ENCODE data around the gene PSMG3.

PSMG3 gene

DNA sequence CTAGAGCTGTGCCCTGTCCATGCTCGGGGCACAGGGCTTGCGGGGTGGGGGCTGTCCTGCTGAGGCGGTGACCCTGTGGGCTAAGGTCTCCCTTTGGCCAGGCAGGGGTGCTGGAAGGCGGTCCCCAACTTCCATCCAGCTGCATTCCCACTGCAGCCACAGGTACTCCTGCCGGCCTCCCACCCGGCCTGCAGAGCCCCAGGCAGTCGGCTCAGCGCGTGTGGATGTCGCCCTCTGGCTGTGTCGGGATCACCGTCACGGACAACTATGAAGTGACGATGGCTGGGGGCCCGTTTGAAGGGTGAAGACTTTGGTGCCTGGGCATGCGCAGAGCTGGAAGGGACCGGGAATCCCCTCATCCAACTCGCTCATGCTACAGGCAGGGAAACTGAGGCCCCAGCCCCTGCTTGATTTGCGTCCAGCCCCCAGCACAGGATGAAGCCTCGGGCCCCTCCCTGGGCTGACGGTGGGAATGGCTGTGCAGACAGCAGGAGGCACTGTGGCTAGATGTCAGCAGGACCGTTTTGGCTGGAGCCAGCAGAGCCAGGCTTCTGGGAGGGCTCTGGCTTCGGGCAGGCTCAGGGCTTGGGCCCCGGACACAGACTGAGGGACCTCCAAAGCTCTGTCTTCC lies 11.5 kb downstream of the PSMG3 start:
- no peak for DNase-seq (ENCODE audit: low read depth in 2 of 2)

GRCh38 chr7:1557771-1558170 lies 12.1 kb downstream of the PSMG3 start:
- no peak for DNase-seq (ENCODE audit: low read depth in 2 of 2)

DNA sequence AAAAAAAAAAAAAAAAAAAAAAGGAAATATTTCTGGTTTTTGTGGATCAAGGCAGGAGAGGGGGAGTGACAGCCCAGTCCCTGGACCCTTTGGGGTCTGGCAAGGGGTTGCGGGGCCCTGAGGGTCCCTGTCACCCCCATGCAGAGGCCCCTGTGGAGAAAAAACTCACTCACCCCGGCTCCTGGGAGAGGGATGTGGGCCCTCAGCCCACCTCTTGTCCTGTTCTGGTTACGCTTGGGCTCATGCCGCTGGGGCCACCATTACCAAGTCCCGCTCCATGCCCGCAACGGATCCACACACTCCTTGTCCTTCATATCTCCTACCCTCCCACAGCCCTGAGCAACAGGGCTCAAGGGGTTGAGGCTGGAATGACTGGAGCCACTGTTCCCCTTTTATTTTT lies 12.8 kb downstream of the PSMG3 start:
- DNase-seq (ENCODE audit: low read depth in 2 of 2), result no peak

DNA sequence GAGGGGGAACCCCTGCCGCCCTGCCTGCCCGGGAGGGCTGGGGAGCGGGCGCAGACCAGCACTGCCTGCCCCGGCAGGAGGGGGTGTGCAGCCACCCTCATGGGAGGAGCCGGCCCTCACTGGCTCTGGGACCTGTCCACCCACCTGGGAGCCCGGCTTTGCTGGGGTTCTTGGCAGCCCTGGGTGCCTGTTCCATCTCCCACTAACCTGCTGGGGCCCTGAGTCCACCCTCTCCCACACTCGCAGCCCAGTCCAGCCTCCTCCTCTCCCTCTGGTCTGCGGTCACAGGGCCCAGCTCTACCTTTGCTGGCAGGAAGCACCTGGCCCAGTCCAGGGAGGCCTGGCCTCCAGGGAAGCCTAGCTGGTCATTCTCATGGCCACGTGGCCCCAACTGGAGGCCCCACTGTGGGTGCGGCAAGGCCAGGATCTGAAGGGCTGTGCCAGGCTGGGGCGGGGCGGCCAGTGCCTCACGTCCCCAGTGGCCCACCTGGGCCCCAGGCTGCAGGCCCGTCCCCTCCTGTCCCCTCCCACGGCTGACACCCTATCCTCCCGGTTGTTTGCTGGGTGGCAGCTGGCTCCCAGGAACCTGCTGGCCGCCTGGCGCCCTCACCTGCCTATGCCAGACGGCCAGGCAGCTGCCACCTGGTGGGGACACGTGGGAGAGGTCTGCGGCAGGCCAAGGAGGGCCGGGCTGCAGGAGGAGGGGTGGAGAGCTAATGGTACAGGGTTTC lies 13.9 kb downstream of the PSMG3 start, which contains the start of gene TMEM184A:
Gene TMEM184A, minus strand, starts transcription at position 393 of the 731 bp plus-strand sequence. CDS start 721 bp downstream, outside the sequence.
- peak in 1 of 2 donors; percentile 27 for DNase-seq (ENCODE audit: low read depth in 2 of 2)

- no peak for DNase-seq (ENCODE audit: low read depth in 2 of 2)
Measured at GRCh38 chr7:1555046-1555812, 14.6 kb downstream of the PSMG3 start.

DNA sequence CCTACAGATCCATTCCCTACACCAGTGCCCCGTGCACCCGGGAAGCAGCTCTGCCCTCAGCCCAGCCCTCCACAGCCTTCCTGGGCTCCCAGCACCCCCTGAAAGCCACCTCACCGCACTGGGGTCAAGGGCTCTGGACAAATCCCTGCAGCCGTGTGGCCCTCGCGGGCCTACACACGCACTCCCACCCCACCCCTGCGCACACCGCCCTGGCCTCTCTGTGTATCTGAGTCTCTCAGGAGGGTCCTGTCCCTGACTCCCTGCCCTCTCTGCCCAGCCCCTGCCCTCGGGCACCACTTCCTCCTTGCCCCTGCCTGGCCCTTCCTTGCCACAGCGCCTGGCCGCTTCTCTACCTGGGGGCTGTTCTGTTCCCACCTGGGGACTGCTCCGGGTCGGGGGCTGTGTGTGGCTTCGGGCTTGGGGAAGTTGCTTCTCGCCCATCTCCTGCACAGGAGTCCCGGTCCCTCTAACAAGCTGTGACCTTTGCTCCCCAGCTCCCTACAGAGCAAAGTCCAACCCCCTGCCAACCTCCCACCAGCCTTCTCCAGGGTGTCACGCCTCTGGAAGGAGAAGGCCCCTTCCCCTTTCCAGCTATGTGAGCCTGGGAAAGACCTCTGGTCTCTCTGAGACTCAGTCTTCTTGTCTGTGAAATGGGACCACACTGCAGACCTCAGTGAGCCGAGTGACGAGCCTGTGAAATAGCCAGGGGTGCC lies 15.3 kb downstream of the PSMG3 start:
- no peak for DNase-seq (ENCODE audit: low read depth in 2 of 2)

DNA sequence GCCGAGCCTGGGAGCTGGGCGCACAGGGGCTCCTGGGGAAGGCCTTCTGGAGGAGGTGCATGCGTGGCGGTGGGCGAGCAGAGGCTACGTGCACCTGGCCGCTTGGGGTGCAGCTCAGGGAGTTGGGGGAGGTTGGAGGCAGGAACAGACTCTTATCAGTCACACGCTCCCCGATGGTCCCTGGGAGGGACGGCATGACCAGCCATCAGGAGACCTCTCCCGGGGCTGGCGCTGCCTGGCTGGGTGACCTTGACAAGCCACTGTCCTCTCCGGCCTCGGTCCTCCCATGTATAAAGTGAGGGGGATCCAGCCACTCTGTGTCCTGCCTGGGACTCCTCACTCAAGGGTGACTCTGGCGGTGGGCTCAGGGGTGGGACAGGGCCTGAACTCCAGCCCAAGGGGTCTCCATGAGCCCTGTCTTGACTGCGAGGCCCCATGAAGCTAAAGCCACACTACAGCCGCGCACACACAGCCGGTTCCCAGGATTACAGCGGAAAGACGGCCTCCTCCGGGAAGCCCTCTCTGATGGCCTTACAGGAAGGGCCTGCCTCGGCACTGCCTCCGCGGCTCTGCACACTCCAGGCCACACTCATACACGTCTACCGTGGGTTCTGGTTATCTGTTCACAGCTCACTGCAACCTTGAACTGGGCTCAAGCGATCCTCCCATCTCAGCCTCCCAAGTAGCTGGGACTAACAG lies 16.2 kb downstream of the PSMG3 start:
- DNase-seq (ENCODE audit: low read depth in 2 of 2), result no peak

DNA sequence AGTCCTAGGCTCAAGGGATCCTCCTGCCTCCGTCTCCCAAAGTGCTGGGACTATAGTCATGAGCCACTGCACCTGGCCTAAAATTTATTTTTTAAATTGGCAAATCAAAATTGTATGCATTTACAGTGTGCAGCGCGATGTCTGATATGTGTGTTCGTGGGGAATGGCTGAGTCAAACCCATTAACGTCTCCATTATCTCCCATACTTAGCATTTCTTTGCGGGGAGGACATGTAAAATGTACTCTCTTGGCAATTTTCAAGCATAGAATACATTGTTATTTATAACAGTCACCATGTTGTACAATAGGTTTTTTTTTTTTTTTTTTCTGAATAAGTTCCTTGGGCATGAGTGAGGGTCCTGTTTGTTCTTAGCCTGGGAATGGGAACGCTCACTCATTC lies 17.6 kb downstream of the PSMG3 start:
- DNase-seq (ENCODE audit: low read depth in 2 of 2), result no peak

- DNase-seq (ENCODE audit: low read depth in 2 of 2), result no peak
Measured at GRCh38 chr7:1550846-1551155, 19.0 kb downstream of the PSMG3 start.

DNA sequence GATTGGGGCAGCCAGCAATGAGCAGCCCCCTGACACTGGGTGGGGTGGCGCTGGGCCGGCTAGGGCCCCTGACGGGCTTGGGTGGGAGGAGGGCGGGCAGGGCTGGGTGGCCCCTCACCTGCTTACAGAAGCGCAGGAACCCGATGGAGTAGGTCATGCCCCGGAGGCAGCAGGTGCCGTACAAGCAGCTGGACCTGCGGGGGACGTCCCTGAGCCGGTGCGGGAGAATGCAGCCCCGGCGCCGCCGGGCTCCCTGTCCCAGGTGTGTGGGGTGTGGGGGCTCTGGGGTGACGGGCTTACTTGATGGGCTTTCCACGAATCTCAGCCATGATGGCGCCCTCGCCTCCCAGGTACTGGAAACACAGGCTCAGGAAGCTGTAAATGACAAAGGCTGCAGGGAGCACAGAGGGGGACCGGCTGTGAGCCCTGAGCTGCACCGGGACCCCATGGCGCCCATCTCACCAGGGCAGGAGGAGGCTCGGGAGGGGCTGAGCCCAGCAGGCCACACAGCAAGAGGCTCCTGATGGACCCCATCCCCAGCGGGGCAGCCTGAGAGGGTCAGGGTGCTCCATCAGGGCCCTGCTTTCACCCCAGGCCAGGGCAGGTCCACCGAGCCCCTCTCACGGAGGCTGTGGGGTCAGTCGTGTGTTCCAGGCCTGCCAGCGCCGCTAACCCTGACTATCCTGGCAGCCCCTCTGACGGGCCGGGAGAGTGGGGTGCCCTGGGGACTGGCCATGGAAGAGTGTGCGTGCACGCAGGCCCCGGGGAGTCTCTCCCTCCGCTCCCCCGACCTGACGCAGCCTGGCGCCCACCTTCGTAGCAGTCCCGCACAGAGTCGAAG lies 19.6 kb downstream of the PSMG3 start:
- DNase-seq (ENCODE audit: low read depth in 2 of 2), result no peak

DNA sequence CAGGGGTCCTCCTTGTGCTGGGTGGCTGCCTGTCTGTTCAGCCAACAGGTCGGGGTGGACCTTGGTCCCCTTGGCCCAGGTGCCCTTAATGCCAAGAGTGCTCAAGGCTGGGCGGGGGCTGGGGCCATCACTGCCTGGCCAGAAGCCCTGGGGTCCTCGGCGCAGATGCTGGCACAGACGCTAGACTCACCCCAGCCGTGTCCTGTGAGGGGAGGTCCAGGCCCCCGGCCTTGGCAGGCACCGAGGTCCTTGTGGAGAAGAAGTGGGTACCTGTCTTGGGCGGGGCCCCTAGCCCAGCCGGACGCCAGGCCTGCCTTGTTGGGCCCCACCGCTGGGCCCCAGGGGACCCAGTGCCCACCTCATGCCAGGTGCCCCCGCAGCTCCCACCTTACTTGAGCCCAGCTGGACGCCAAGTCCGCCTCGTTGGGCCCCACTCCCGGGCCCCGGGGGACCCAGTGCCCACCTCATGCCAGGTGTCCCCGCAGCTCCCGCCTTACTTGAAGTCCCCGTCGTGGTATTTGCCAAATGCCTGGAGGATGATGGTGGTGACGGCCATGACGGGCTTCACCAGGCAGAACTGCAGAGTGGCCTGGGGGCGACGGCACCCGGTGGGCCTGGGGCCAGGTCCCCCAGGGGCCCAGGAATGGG lies 20.4 kb downstream of the PSMG3 start:
- DNase-seq (ENCODE audit: low read depth in 2 of 2), result no peak

- DNase-seq (ENCODE audit: low read depth in 2 of 2), result no peak
Measured at GRCh38 chr7:1548944-1549343, 20.9 kb downstream of the PSMG3 start.

- no peak for DNase-seq (ENCODE audit: low read depth in 2 of 2)
Measured at GRCh38 chr7:1548438-1548831, 21.4 kb downstream of the PSMG3 start.

DNA sequence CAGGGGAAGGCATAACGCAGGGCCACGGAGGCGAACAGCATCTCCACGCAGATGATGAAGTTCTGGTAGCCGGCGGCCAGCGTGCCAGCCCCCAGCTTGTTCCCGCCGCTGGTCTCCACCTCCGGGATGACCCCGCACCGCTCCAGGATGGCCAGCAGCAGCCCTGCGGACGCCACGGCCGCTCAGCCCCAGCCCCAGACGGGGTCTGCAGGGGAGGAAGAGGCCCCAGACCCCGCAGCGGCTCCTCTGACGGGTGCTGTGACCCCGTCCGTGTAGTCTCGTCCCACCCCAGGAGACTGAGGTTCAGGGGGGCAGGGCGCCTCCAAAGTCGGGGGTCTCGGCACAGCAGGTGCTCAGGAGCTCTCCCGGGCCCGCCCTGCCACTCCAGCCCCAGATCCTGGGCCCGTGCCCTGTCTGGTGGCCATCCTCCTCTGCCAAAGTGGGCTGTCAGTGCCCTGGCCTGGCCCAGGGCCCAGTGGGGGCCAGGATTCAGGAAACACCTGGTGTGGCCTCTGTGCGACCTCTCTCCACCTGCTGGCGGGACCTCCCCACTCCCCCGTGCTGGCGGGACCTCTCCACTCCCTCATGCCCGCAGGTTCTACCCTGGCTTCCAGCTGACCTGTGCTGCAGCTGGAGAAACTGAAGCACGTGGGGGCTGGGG lies 21.9 kb downstream of the PSMG3 start:
- DNase-seq (ENCODE audit: low read depth in 2 of 2), result no peak

GRCh38 chr7:1546909-1547776 lies 22.7 kb downstream of the PSMG3 start:
- DNase-seq (ENCODE audit: low read depth in 2 of 2), result no peak

GRCh38 chr7:1546274-1546908 lies 23.4 kb downstream of the PSMG3 start:
- no peak for DNase-seq (ENCODE audit: low read depth in 2 of 2)

DNA sequence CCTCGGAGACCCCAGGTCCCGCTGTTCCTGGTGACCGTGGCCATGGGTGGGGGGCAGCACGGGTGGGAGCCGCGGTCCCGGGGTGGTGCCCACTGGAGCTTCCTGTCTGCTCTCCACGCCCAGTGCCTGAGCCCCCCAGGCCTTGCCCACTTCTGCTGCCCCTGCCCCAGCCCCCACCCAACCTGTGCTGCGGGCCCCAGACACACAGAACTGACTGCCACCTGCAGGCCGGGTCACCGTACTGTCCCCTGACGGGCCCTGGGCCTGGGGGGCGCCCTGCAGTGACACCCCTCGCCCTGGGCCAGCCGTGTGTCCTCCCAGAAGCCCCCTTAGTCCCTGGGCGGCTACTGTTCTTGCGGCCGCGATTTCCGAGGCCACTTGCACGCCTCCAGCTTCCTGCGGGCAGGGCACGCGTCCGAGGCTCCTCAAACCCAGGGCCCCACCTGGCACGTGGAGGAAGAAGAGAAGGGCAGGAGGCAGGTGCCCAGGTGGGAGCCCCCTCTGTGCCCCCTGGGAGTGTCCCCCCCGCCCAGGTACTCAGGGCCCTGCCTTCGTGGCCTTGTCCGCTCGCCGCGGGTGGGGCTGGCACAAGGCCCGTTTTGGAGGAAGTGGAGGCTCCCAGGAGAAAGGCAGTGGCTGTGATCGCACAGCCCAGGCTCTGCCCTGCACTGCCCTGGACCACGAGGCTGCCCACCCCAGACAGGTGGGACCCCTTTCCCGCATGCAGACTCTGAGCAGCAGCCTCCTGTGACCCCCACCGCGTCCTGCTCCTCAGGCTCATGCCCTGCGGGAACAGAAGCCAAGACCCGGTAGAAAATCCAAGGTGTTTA lies 24.2 kb downstream of the PSMG3 start:
- DNase-seq (ENCODE audit: low read depth in 2 of 2), result no peak
